RWPE2 (cell line): ENCODE results near the gene DIAPH2.

ENCODE experiments used
- ATAC-seq: fragments of 200-7000 bp; cut with Tn5 transposase; 3 replicates; pipeline ENCODE4 v1.9.1; 2021; ENCODE audit warnings: low read depth
- DNase-seq: peaks from one replicate; pipeline ENCODE4 v3.0.0-alpha.2; 2020; ENCODE audit warnings: low spot score
- H3K27ac ChIP-seq: fragments of 450-650 bp; 2 replicates; pipeline ENCODE4 v1.5.1; 2017; ENCODE audit warnings: mild to moderate bottlenecking; ENCODE audit not compliant: poor library complexity, severe bottlenecking
- H3K27me3 ChIP-seq: fragments of 250-450 bp; sonication (Bioruptor Pico); 2 replicates; pipeline ENCODE4 v1.5.1; 2021; ENCODE audit warnings: mild to moderate bottlenecking, moderate library complexity; ENCODE audit not compliant: insufficient read depth, poor library complexity, severe bottlenecking
- H3K36me3 ChIP-seq: fragments of 250-450 bp; sonication (Bioruptor Pico); 2 replicates; pipeline ENCODE4 v1.5.1; 2020; ENCODE audit warnings: low read depth, mild to moderate bottlenecking, moderate library complexity
- H3K4me1 ChIP-seq: fragments of 250-450 bp; sonication (Bioruptor Pico); 2 replicates; pipeline ENCODE4 v1.5.1; 2021; ENCODE audit warnings: mild to moderate bottlenecking, moderate library complexity; ENCODE audit not compliant: insufficient read depth, poor library complexity, severe bottlenecking
- H3K4me3 ChIP-seq: fragments of 250-450 bp; sonication (Bioruptor Pico); 2 replicates; pipeline ENCODE4 v1.5.1; 2021; ENCODE audit warnings: mild to moderate bottlenecking, moderate library complexity; ENCODE audit not compliant: severe bottlenecking
- H3K9me3 ChIP-seq: fragments of 250-450 bp; sonication (Bioruptor Pico); 2 replicates; pipeline ENCODE4 v1.5.1; 2021; ENCODE audit warnings: mild to moderate bottlenecking, moderate library complexity; ENCODE audit not compliant: severe bottlenecking
- CTCF ChIP-seq: fragments of 450-650 bp; IDR thresholded peaks from one replicate; pipeline ENCODE4 v1.5.1; 2017; ENCODE audit warnings: mild to moderate bottlenecking, moderate library complexity; ENCODE audit not compliant: poor library complexity, severe bottlenecking

DIAPH2 gene

DNA sequence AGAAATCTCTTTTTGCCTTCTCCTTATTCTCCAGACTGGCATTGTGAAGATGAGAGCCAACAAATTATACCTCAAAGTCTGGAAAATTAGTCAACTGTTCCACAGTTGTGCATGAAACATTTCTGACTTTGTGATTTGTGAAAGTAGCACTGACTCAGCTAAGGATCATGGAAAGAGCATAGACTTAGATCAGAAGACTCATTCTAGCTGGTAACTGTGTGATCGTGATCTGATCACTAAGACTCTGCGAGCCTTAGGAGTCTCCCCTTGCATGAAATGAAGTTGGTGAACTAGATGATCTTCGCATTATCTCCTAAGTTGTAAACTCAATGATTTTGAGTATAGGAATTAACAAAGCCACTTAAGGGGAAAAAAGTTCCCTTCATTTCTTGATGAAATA lies 867.2 kb downstream of the DIAPH2 start:
- H3K27me3 ChIP-seq, result no peaks in the 10 kb centered on the region
- no peaks in the 10 kb centered on the region for H3K36me3 ChIP-seq
- TF ChIP-seq CTCF, result no peak
- no peak for DNase-seq
- no peak overlapping the region for H3K4me3 ChIP-seq
- no peaks in the 10 kb centered on the region for H3K4me1 ChIP-seq
- no peak overlapping the region for H3K27ac ChIP-seq
- no peaks in the 10 kb centered on the region for H3K9me3 ChIP-seq
- no peak for ATAC-seq

DNA sequence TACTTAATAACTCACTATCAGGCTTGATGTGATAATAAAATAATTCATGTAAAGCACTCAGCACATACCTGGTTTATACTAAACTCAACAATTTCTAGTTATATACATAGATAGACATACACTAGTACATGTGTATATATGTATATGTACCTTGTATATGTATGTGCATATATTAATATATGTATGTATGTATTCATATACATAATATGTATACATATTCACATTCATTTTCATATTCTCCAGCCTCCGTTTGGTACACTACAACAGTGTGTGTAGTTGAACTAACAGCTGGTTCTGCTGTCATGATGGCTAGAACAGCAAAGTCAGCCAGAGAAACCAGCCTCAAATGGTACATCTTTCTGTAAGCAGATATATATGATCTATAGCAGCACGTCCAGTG lies 869.2 kb downstream of the DIAPH2 start:
- no peak for DNase-seq
- no peaks in the 10 kb centered on the region for H3K36me3 ChIP-seq
- no peak for ATAC-seq
- H3K27ac ChIP-seq, result no peak overlapping the region
- TF ChIP-seq CTCF, result no peak
- no peaks in the 10 kb centered on the region for H3K9me3 ChIP-seq
- no peaks in the 10 kb centered on the region for H3K4me1 ChIP-seq
- no peaks in the 10 kb centered on the region for H3K27me3 ChIP-seq
- H3K4me3 ChIP-seq, result no peak overlapping the region

DNA sequence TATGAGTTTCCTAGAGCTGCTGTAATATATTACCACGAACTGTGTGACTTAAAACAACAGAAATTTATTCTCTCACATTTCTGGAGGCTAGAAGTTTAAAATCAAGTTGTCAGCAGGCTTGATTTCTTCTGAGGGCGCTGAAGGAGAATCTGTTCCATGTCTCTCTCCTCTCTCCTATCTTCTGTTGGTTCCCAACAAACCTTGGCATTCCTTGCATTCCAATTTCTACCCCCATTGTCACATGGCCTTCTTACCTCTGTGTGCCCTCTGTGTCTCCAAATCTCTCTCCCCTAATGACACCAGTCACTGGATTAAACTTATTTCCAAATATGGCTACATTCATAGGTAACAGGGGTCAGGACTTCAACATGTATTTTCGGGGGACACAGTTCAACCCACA lies 871.7 kb downstream of the DIAPH2 start:
- no peaks in the 10 kb centered on the region for H3K36me3 ChIP-seq
- H3K27me3 ChIP-seq, result no peaks in the 10 kb centered on the region
- no peak for DNase-seq
- no peak for ATAC-seq
- TF ChIP-seq CTCF, result no peak
- no peak overlapping the region for H3K4me3 ChIP-seq
- H3K9me3 ChIP-seq, result no peaks in the 10 kb centered on the region
- H3K4me1 ChIP-seq, result no peaks in the 10 kb centered on the region
- no peak overlapping the region for H3K27ac ChIP-seq

- Histone ChIP-seq H3K9me3 (no peaks in the 10 kb centered on the region), H3K27me3 (no peaks in the 10 kb centered on the region), H3K36me3 (no peaks in the 10 kb centered on the region), H3K4me1 (no peaks in the 10 kb centered on the region), H3K4me3 (no peak overlapping the region), H3K27ac (no peak overlapping the region)
- no peak for TF ChIP-seq CTCF
- DNase-seq (no peak), ATAC-seq (peak; percentile 72)
These were observed 879.0 kb downstream of the DIAPH2 start for GRCh38 chrX:97563531-97564133.

GRCh38 chrX:97564496-97564895 lies 879.9 kb downstream of the DIAPH2 start:
- no peak for DNase-seq
- no peak for TF ChIP-seq CTCF
- no peaks in the 10 kb centered on the region for H3K27me3 ChIP-seq
- H3K36me3 ChIP-seq, result no peaks in the 10 kb centered on the region
- H3K4me1 ChIP-seq, result no peaks in the 10 kb centered on the region
- H3K4me3 ChIP-seq, result no peak overlapping the region
- ATAC-seq, result no peak
- H3K27ac ChIP-seq, result no peak overlapping the region
- no peaks in the 10 kb centered on the region for H3K9me3 ChIP-seq
